Neural cell (in vitro differentiated cells): Measurements from ENCODE around the gene CELF4. TPM values are rescaled to one million over a fixed set of nuclear protein-coding genes. Genes with fewer than 3 reads are reported as not detected.

Experiments
- H2AFZ ChIP-seq: fragments of 200-600, 300-800 bp; sonication (generic), shearing (Covaris generic); 2 replicates; pipeline ENCODE4 v1.6.0; 2014; ENCODE audit warnings: low read depth, mild to moderate bottlenecking, antibody characterized with exemption, low read length, moderate library complexity
- H3F3A ChIP-seq: fragments of 200-600 bp; shearing (Covaris generic); 2 replicates; pipeline ENCODE4 v1.6.1; 2016; ENCODE audit warnings: mild to moderate bottlenecking, moderate library complexity, mixed read lengths, antibody characterized with exemption, low read length; ENCODE audit not compliant: insufficient read depth, poor library complexity, severe bottlenecking
- H3K27ac ChIP-seq: fragments of 200-600, 300-800 bp; sonication (generic), shearing (Covaris generic); 2 replicates; pipeline ENCODE4 v1.5.1; 2014; ENCODE audit warnings: mild to moderate bottlenecking, low read length, moderate library complexity
- H3K27me3 ChIP-seq: fragments of 300-800, 200-600 bp; sonication (generic), shearing (Covaris generic); 2 replicates; pipeline ENCODE4 v1.6.0; 2014; ENCODE audit warnings: mild to moderate bottlenecking, low read depth, low read length, moderate library complexity; ENCODE audit not compliant: insufficient read depth
- H3K36me3 ChIP-seq: fragments of 300-800, 200-600 bp; sonication (generic), shearing (Covaris generic); 2 replicates; pipeline ENCODE4 v1.5.1; 2014; ENCODE audit warnings: mild to moderate bottlenecking, antibody characterized with exemption, low read length, moderate library complexity; ENCODE audit not compliant: insufficient read depth
- H3K4me2 ChIP-seq: fragments of 300-800, 200-600 bp; sonication (generic), shearing (Covaris generic); 2 replicates; pipeline ENCODE4 v1.6.0; 2014; ENCODE audit warnings: mild to moderate bottlenecking, low read length
- H3K4me3 ChIP-seq: fragments of 300-800, 200-600 bp; sonication (generic), shearing (Covaris generic); 2 replicates; pipeline ENCODE4 v1.5.1; 2014; ENCODE audit warnings: mild to moderate bottlenecking, low read length, moderate library complexity
- H3K79me2 ChIP-seq: fragments of 200-600 bp; shearing (Covaris generic); replicated peaks from 2 replicates; pipeline ENCODE4 v1.6.0; 2014; ENCODE audit warnings: mild to moderate bottlenecking, low read length, moderate library complexity; ENCODE audit not compliant: insufficient read depth
- H3K9ac ChIP-seq: fragments of 300-800, 200-600 bp; sonication (generic), shearing (Covaris generic); 2 replicates; pipeline ENCODE4 v1.6.1; 2016; ENCODE audit warnings: mild to moderate bottlenecking, low read length, mixed read lengths
- H3K9me2 ChIP-seq: fragments of 200-600 bp; shearing (Covaris generic); 2 replicates; pipeline ENCODE4 v1.6.1; 2016; ENCODE audit warnings: mild to moderate bottlenecking, low read length, mixed read lengths; ENCODE audit not compliant: insufficient read depth
- H3K9me3 ChIP-seq: fragments of 200-600, 300-800 bp; sonication (generic), shearing (Covaris generic); 2 replicates; pipeline ENCODE4 v1.6.1; 2016; ENCODE audit warnings: mild to moderate bottlenecking, mixed run types, low read length, moderate library complexity, mixed read lengths
- H4K20me1 ChIP-seq: fragments of 200-600 bp; shearing (Covaris generic); 2 replicates; pipeline ENCODE4 v1.6.1; 2016; ENCODE audit warnings: mild to moderate bottlenecking, mixed run types; ENCODE audit not compliant: insufficient read depth
- EP300 ChIP-seq: fragments of 450-650 bp; conservative IDR thresholded peaks from 2 replicates; pipeline ENCODE4 v1.6.1; 2014; ENCODE audit warnings: antibody characterized with exemption, mild to moderate bottlenecking, moderate library complexity; ENCODE audit not compliant: poor library complexity, severe bottlenecking
- EZH2 ChIP-seq: fragments of 200-600, 300-800 bp; shearing (Covaris generic), sonication (generic); IDR thresholded peaks from 2 replicates; pipeline ENCODE4 v1.6.1; 2014; ENCODE audit warnings: antibody characterized with exemption, low read length, borderline replicate concordance, mild to moderate bottlenecking; ENCODE audit not compliant: insufficient read depth, poor library complexity, severe bottlenecking
- MXI1 ChIP-seq: fragments of 450-650 bp; conservative IDR thresholded peaks from 2 replicates; pipeline ENCODE4 v1.6.1; 2014; ENCODE audit warnings: antibody characterized with exemption, mild to moderate bottlenecking; ENCODE audit not compliant: poor library complexity, severe bottlenecking
- POLR2AphosphoS5 ChIP-seq: IDR thresholded peaks from 2 replicates; pipeline ENCODE4 v1.6.1; 2012
- RAD21 ChIP-seq: fragments of 450-650 bp; conservative IDR thresholded peaks from 2 replicates; pipeline ENCODE4 v1.6.1; 2014; ENCODE audit warnings: antibody characterized with exemption, mild to moderate bottlenecking, moderate library complexity
- SMC3 ChIP-seq: fragments of 450-650 bp; conservative IDR thresholded peaks from 2 replicates; pipeline ENCODE4 v1.6.1; 2014; ENCODE audit warnings: antibody characterized with exemption, mild to moderate bottlenecking, moderate library complexity; ENCODE audit not compliant: poor library complexity
- TAF1 ChIP-seq: IDR thresholded peaks from 2 replicates; pipeline ENCODE4 v1.6.1; 2012; ENCODE audit warnings: low read depth
- polyA plus RNA-seq: library from polyadenylated mRNA; depleted of rRNA; stranded (reverse); fragments of >200 nt; gene quantifications from 2 replicates; pipeline ENCODE4 v1.2.3, GENCODE V29; 2014
- TF ChIP-seq, protein P1 (sequence below): IDR thresholded peaks from 2 replicates; pipeline ENCODE4 v1.6.1; 2012; ENCODE audit warnings: borderline replicate concordance
- TF ChIP-seq, protein P2 (sequence below): fragments of 450-650 bp; IDR thresholded peaks from 2 replicates; pipeline ENCODE4 v1.5.1; 2014; ENCODE audit warnings: antibody characterized with exemption, mild to moderate bottlenecking, moderate library complexity; ENCODE audit not compliant: poor library complexity, severe bottlenecking

Gene CELF4
- polyA plus RNA-seq, 1 donor from 2014 or later: 191 TPM

DNA sequence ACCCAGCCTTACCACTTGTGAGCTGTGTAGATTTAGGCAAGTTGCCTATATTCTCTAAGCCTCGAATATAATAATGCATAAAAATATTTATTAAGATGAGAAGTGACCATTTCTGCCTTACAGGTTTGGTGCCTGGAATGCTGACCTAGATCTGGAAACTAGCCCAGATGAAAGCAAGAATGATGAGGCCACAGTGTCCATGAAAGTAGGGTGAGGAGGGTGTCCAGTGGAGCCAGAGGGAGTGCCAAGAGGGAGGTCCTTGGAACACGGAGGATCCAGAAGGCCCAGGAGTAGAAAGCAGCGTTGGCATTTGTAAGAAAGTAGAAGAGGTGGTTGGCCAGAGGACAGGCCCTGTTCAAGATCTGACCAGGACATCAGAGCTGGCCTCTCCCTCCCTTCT is 334.3 kb downstream of the CELF4 start:
- H3K36me3 ChIP-seq: no peaks in the 10 kb centered on the region
- no peaks in the 10 kb centered on the region for H3K27me3 ChIP-seq
- H3K27ac ChIP-seq: no peak overlapping the region
- H4K20me1 ChIP-seq: no peaks in the 10 kb centered on the region
- H3K4me3 ChIP-seq: no peak overlapping the region
- H3K9ac ChIP-seq: no peak overlapping the region
- H3K79me2 ChIP-seq: no peaks in the 10 kb centered on the region
- TF ChIP-seq MXI1 (no peak), SMC3 (no peak), TAF1 (no peak), POLR2AphosphoS5 (no peak), RAD21 (no peak), EZH2 (no peak), EP300 (no peak)
- TF ChIP-seq, protein P1, sequence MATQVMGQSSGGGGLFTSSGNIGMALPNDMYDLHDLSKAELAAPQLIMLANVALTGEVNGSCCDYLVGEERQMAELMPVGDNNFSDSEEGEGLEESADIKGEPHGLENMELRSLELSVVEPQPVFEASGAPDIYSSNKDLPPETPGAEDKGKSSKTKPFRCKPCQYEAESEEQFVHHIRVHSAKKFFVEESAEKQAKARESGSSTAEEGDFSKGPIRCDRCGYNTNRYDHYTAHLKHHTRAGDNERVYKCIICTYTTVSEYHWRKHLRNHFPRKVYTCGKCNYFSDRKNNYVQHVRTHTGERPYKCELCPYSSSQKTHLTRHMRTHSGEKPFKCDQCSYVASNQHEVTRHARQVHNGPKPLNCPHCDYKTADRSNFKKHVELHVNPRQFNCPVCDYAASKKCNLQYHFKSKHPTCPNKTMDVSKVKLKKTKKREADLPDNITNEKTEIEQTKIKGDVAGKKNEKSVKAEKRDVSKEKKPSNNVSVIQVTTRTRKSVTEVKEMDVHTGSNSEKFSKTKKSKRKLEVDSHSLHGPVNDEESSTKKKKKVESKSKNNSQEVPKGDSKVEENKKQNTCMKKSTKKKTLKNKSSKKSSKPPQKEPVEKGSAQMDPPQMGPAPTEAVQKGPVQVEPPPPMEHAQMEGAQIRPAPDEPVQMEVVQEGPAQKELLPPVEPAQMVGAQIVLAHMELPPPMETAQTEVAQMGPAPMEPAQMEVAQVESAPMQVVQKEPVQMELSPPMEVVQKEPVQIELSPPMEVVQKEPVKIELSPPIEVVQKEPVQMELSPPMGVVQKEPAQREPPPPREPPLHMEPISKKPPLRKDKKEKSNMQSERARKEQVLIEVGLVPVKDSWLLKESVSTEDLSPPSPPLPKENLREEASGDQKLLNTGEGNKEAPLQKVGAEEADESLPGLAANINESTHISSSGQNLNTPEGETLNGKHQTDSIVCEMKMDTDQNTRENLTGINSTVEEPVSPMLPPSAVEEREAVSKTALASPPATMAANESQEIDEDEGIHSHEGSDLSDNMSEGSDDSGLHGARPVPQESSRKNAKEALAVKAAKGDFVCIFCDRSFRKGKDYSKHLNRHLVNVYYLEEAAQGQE: no peak
- TF ChIP-seq, protein P2, sequence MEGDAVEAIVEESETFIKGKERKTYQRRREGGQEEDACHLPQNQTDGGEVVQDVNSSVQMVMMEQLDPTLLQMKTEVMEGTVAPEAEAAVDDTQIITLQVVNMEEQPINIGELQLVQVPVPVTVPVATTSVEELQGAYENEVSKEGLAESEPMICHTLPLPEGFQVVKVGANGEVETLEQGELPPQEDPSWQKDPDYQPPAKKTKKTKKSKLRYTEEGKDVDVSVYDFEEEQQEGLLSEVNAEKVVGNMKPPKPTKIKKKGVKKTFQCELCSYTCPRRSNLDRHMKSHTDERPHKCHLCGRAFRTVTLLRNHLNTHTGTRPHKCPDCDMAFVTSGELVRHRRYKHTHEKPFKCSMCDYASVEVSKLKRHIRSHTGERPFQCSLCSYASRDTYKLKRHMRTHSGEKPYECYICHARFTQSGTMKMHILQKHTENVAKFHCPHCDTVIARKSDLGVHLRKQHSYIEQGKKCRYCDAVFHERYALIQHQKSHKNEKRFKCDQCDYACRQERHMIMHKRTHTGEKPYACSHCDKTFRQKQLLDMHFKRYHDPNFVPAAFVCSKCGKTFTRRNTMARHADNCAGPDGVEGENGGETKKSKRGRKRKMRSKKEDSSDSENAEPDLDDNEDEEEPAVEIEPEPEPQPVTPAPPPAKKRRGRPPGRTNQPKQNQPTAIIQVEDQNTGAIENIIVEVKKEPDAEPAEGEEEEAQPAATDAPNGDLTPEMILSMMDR: no peak
- H3F3A ChIP-seq: no peaks in the 10 kb centered on the region
- H3K4me2 ChIP-seq: no peak overlapping the region
- no peaks in the 10 kb centered on the region for H3K9me3 ChIP-seq
- no peaks in the 10 kb centered on the region for H3K9me2 ChIP-seq
- no peak overlapping the region for H2AFZ ChIP-seq

DNA sequence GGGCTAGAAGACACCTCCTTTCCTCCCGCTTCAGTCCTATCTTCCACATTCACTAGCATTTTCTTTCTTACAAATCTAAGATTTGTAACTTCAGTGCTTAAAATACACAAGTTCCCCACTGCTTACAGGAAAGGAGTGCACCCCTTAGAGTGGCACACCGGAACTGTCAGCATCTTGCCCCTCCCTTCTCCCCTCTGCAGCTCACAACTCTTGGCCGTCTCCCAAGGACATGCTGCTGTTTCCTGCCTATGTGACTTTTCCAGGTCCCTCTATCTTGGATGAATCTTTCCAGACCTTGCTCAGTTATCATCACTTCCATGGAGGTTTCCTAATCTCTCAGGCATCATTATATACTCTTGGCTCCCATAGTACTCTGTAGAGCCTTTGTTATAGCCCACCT is 334.8 kb downstream of the CELF4 start:
- Histone ChIP-seq H3K4me3 (no peak overlapping the region), H3F3A (no peaks in the 10 kb centered on the region), H3K79me2 (no peaks in the 10 kb centered on the region), H3K9me2 (no peaks in the 10 kb centered on the region), H3K27me3 (no peaks in the 10 kb centered on the region), H3K4me2 (no peak overlapping the region), H3K27ac (no peak overlapping the region), H3K36me3 (no peaks in the 10 kb centered on the region), H3K9me3 (no peaks in the 10 kb centered on the region), H4K20me1 (no peaks in the 10 kb centered on the region), H2AFZ (no peak overlapping the region), H3K9ac (no peak overlapping the region)
- TF ChIP-seq POLR2AphosphoS5: no peak
- no peak for TF ChIP-seq EZH2
- TF ChIP-seq TAF1: no peak
- no peak for TF ChIP-seq SMC3
- TF ChIP-seq, protein P1: no peak
- TF ChIP-seq RAD21: no peak
- TF ChIP-seq MXI1: no peak
- TF ChIP-seq EP300: no peak
- TF ChIP-seq, protein P2: no peak
